ENCODE data around the gene MACROD2. TPM values are rescaled to one million over a fixed set of nuclear protein-coding genes. Genes with fewer than 3 reads are reported as not detected.
"Not testable (repeated sequence)": the region's sequence is repeated elsewhere in the genome, so short reads cannot be mapped to it uniquely, and the experiment has no call there.

The MACROD2 gene
- total RNA-seq, 1 experiment from 2014 or later: not detected

DNA sequence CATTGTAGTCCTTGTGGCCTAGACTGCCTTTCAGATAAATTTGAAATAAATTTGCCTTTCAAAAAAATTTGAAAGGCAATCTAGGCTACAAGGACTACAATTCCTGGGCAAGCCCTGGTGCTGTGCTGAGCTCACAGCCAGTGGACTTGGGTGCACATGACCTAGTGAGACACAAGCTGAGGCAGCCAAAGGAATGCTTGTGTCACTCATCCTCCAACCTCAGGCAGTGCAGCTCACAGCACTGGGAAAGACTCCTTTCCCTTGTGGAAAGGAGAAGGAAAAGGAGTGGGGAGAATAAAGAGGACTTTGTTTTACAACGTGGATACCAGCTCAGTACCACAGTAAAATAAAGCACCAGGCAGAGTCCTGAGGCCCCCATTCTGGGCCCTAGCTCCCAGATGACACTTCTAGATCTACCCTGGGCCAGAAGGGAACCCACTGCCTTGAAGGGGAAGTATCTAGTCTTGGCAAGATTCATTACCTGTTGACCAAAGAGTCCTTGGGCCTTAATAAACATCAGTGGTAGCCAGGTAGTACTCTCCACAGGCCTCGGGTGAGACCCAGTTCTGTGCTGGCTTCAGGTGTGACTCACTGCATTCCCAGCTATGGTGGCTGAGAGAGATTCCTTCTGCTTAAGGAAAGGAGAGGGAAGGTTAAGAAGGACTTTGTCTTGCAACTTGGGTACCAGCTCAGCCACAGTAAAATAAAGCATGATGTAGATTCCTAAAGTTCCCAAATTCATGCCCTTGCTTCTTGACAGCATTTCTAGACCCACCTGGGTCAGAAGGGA is 1001.8 kb downstream of the MACROD2 start:
- H3K4me1 ChIP-seq (replicated peaks): no peaks in the 10 kb centered on the region
- no peak overlapping the region for H3K4me3 ChIP-seq
- H3K9me3 ChIP-seq (replicated peaks): peaks cover 2% of the 10 kb centered on the region
- H3K27ac ChIP-seq: no peak overlapping the region
- no peak for DNase-seq (ENCODE audit: low read depth in 1 of 2, low spot score in 2 of 2)
- H3K36me3 ChIP-seq: no peaks in the 10 kb centered on the region
- H3K27me3 ChIP-seq (replicated peaks): no peaks in the 10 kb centered on the region

DNA sequence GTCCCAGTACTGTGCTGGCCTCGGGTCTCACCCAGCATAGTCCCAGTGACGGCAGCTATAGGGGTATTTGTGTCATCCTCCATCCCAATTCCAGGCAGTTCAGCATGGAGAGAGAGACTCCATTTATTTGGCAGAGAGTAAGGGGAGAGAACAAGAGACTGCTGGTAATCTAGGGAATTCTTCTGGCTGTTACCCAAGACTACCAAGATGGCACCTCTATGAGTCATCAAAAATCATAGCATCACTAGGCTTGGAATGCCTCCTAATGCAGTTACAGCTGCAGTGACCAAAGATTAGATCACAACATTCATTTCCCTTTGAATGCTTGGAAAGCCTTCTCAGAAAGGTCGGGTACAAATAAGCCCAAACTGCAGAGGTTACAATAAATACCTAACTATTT is 1002.5 kb downstream of the MACROD2 start:
- H3K36me3 ChIP-seq: no peaks in the 10 kb centered on the region
- no peaks in the 10 kb centered on the region for H3K4me1 ChIP-seq (replicated peaks)
- no peak overlapping the region for H3K27ac ChIP-seq
- DNase-seq (ENCODE audit: low read depth in 1 of 2, low spot score in 2 of 2): no peak
- no peak overlapping the region for H3K4me3 ChIP-seq
- peaks cover 2% of the 10 kb centered on the region for H3K9me3 ChIP-seq (replicated peaks)
- H3K27me3 ChIP-seq (replicated peaks): no peaks in the 10 kb centered on the region

DNA sequence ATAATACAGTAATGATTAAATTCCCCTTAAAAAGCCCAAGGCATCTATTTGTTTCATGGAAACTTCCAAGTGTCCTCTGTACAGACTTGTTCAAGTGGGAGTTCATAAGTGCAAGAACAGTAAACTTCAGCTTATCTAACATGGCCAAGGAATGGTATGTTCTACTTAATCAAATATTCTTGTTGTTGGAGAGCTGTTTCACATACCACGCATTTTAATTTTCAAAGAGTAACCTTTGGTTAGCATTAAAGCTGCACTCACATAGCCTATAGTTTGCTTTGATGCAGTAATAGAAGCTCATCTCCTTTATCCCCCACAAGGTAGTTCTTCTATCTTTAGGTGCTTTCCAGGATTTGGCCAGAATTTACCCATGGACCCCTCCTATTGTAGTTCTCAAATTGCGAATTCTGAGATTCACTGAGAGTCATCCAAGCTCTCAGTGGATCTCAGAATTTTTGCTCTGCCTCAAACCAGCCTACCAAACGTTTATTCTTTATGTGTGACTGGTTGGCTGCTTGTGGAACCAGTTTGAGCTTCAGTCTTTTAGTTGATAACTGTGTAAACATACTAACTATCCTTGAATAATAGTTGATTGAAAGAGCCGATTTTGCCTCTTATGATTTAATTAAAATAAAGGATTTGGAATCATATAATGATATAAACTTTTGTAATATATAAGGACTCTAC is 1010.1 kb downstream of the MACROD2 start:
- Histone ChIP-seq H3K27me3 (replicated peaks) (no peaks in the 10 kb centered on the region), H3K4me3 (no peak overlapping the region), H3K27ac (no peak overlapping the region), H3K4me1 (replicated peaks) (no peaks in the 10 kb centered on the region), H3K36me3 (no peaks in the 10 kb centered on the region), H3K9me3 (replicated peaks) (no peaks in the 10 kb centered on the region; the same call in 1 of the 2 replicates)
- DNase-seq (ENCODE audit: low read depth in 1 of 2, low spot score in 2 of 2): no peak

DNA sequence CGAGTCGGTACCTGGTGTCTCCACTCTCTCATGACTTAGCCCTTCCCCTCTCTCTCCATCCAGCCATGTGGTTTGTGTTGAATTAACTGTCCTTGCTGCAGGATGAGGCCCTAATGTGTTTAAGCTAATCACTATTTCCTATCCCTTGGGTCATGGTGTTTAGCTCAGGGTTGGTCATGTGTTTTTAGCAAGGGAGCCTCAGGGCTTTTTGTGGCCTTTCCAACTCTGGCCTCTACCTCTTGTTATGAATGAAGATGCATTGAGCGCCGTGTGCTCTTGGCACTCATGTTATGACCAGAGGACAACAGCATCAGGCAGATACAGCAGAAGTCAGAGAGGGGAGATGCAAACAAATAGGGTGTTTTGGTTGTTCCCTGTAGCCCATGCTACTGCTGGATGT is 1016.3 kb downstream of the MACROD2 start:
- H3K36me3 ChIP-seq: no peaks in the 10 kb centered on the region
- H3K4me3 ChIP-seq: no peak overlapping the region
- H3K27ac ChIP-seq: no peak overlapping the region
- DNase-seq (ENCODE audit: low read depth in 1 of 2, low spot score in 2 of 2): no peak
- peaks cover 3% of the 10 kb centered on the region; the same call in 1 of the 2 replicates for H3K9me3 ChIP-seq (replicated peaks)
- H3K27me3 ChIP-seq (replicated peaks): no peaks in the 10 kb centered on the region
- no peaks in the 10 kb centered on the region for H3K4me1 ChIP-seq (replicated peaks)

DNA sequence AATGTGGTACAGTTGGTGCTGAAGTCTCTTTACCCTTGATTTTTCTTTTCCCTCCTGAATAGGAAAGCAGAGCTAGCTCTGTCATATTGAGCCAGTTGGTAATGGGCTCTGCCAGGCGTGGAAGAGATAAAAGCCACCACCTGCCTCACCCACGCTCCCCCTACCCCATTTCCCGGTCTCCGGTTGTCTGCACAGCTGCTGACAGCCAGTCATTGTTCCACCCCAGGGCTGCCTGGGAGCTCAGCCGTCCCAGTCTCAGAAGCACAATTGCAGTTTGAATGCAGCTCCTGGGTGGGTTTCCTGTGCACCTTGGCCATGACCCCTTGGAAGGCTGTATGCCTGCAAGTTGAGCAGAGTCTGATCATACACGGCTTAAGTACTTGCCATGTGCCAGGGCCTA is 1017.2 kb downstream of the MACROD2 start:
- Histone ChIP-seq H3K4me3 (no peak overlapping the region), H3K9me3 (replicated peaks) (peaks cover 3% of the 10 kb centered on the region; the same call in 1 of the 2 replicates), H3K27ac (no peak overlapping the region), H3K27me3 (replicated peaks) (no peaks in the 10 kb centered on the region), H3K36me3 (no peaks in the 10 kb centered on the region), H3K4me1 (replicated peaks) (no peaks in the 10 kb centered on the region)
- no peak for DNase-seq (ENCODE audit: low read depth in 1 of 2, low spot score in 2 of 2)

DNA sequence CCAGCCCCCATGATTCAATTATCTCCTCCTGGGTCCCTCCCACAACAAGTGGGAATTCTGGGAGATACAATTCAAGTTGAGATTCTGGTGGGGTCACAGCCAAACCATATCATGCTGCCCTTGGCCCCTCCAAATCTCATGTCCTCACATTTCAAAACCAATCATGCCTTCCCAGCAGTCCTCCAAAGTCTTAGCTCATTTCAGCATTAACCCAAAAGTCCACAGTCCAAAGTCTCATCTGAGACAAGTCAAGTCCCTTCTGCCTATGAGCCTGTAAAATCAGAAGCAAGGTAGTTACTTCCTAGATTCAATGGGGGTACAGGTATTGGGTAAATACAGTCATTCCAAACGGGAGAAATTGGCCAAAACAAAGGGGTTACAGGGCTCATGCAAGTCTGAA is 1021.6 kb downstream of the MACROD2 start:
- not testable (repeated sequence) for H3K36me3 ChIP-seq; DNase-seq (ENCODE audit: low read depth in 1 of 2, low spot score in 2 of 2); H3K9me3 ChIP-seq (replicated peaks); H3K4me1 ChIP-seq (replicated peaks); H3K27me3 ChIP-seq (replicated peaks); H3K4me3 ChIP-seq; H3K27ac ChIP-seq

DNA sequence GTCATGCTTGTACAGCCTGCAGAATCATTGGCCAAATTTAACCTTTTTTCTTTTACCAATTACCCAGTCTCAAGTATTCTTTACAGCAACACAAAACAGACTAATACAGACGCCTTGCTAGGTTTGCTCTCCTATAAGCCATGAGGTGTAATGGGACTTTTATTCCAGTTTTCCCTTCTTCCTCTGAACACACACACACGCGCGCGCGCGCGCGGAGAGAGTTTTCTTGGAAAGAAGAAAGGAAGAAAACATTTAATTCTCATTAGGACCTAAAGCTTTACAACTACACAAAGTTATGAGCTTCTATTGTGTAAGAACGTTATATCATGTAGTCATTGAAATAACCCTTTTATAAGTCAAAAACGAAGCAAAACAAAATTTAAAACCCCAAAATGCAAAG is 1023.6 kb downstream of the MACROD2 start:
- no peaks in the 10 kb centered on the region for H3K4me1 ChIP-seq (replicated peaks)
- no peaks in the 10 kb centered on the region for H3K36me3 ChIP-seq
- no peak overlapping the region for H3K27ac ChIP-seq
- no peaks in the 10 kb centered on the region for H3K9me3 ChIP-seq (replicated peaks)
- no peak overlapping the region for H3K4me3 ChIP-seq
- DNase-seq (ENCODE audit: low read depth in 1 of 2, low spot score in 2 of 2): no peak
- no peaks in the 10 kb centered on the region for H3K27me3 ChIP-seq (replicated peaks)

DNA sequence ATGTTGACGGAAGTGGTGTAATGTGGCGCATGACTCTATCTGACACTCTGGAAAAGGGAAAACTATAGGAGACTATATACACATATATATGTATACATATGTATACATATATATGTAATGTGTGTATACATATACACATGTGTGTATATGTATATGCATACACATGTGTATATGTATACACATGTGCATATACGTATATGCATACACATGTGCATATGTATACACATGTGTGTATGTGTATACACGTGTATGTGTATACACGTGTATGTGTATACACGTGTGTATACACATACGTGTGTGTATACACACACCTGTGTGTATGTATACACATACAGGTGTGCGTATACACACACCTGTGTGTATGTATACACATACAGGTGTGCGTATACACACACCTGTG is 1025.5 kb downstream of the MACROD2 start:
- H3K4me1 ChIP-seq (replicated peaks): no peaks in the 10 kb centered on the region

GRCh38 chr20:15022921-15023320 is 1027.6 kb downstream of the MACROD2 start:
- H3K9me3 ChIP-seq (replicated peaks): no peaks in the 10 kb centered on the region
- no peaks in the 10 kb centered on the region for H3K4me1 ChIP-seq (replicated peaks)
- H3K27me3 ChIP-seq (replicated peaks): no peaks in the 10 kb centered on the region
- DNase-seq (ENCODE audit: low read depth in 1 of 2, low spot score in 2 of 2): no peak
- H3K27ac ChIP-seq: no peak overlapping the region
- H3K4me3 ChIP-seq: no peak overlapping the region
- no peaks in the 10 kb centered on the region for H3K36me3 ChIP-seq

More for the DNA sequence above, 1025.5 kb downstream of the MACROD2 start:
- Histone ChIP-seq H3K27me3 (replicated peaks) (no peaks in the 10 kb centered on the region), H3K4me3 (no peak overlapping the region), H3K27ac (no peak overlapping the region), H3K9me3 (replicated peaks) (no peaks in the 10 kb centered on the region), H3K36me3 (no peaks in the 10 kb centered on the region)
- no peak for DNase-seq (ENCODE audit: low read depth in 1 of 2, low spot score in 2 of 2)

DNA sequence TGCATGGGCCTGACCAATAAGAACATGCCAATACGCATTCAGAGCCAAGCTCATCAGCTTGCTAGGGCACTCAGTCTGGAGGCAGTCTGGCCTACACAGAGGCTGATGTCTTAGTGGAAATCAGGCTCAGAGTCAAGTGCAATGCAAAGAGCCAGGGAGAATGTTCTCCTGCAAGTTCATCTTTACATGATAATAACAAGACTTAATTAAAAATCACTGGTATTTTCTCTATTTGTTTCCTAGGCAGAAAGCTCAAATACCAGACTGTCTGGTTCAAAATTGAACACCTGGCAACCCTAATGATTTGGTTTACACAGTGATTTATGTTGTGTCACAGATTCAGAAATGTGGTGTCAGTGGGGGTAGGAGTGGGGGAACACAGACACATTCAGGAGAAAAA is 1031.4 kb downstream of the MACROD2 start:
- no peak for DNase-seq (ENCODE audit: low read depth in 1 of 2, low spot score in 2 of 2)

GRCh38 chr20:15030826-15031225 is 1035.5 kb downstream of the MACROD2 start:
- H3K36me3 ChIP-seq: no peaks in the 10 kb centered on the region
- no peaks in the 10 kb centered on the region for H3K27me3 ChIP-seq (replicated peaks)
- no peak overlapping the region for H3K4me3 ChIP-seq
- no peak for DNase-seq (ENCODE audit: low read depth in 1 of 2, low spot score in 2 of 2)
- peaks cover 8% of the 10 kb centered on the region for H3K9me3 ChIP-seq (replicated peaks)
- H3K4me1 ChIP-seq (replicated peaks): no peaks in the 10 kb centered on the region
- H3K27ac ChIP-seq: no peak overlapping the region

More for the DNA sequence above, 1031.4 kb downstream of the MACROD2 start:
- H3K27me3 ChIP-seq (replicated peaks): no peaks in the 10 kb centered on the region
- no peak overlapping the region for H3K4me3 ChIP-seq
- no peaks in the 10 kb centered on the region for H3K36me3 ChIP-seq
- peaks cover 4% of the 10 kb centered on the region for H3K9me3 ChIP-seq (replicated peaks)
- H3K4me1 ChIP-seq (replicated peaks): no peaks in the 10 kb centered on the region
- no peak overlapping the region for H3K27ac ChIP-seq

- Histone ChIP-seq H3K9me3 (replicated peaks) (peaks cover 8% of the 10 kb centered on the region), H3K27ac (no peak overlapping the region)
- DNase-seq (ENCODE audit: low read depth in 1 of 2, low spot score in 2 of 2): no peak
These were observed 1036.4 kb downstream of the MACROD2 start for GRCh38 chr20:15031546-15032351.

DNA sequence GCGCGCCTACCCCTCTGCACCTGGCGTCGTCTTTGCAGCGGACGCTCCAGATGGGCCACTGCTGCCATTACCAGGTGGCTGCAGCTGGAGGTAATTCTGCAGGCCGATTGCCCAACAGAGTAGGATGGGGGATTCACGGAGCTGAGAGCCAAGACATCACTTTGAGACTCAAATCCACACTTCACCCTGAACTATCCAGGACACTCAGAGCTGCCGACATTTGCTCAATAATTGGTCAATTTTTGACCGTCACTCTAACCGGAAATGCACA is 1037.0 kb downstream of the MACROD2 start:
- Histone ChIP-seq H3K36me3 (no peaks in the 10 kb centered on the region), H3K27me3 (replicated peaks) (no peaks in the 10 kb centered on the region), H3K4me3 (no peak overlapping the region), H3K4me1 (replicated peaks) (no peaks in the 10 kb centered on the region), H3K27ac (no peak overlapping the region), H3K9me3 (replicated peaks) (peaks cover 8% of the 10 kb centered on the region)
- no peak for DNase-seq (ENCODE audit: low read depth in 1 of 2, low spot score in 2 of 2)

More at GRCh38 chr20:15031546-15032351, 1036.4 kb downstream of the MACROD2 start:
- Histone ChIP-seq H3K36me3 (no peaks in the 10 kb centered on the region), H3K27me3 (replicated peaks) (no peaks in the 10 kb centered on the region), H3K4me3 (no peak overlapping the region), H3K4me1 (replicated peaks) (no peaks in the 10 kb centered on the region)

GRCh38 chr20:15033269-15033668 is 1038.0 kb downstream of the MACROD2 start:
- Histone ChIP-seq H3K27ac (no peak overlapping the region), H3K27me3 (replicated peaks) (no peaks in the 10 kb centered on the region), H3K36me3 (no peaks in the 10 kb centered on the region), H3K9me3 (replicated peaks) (peaks cover 8% of the 10 kb centered on the region), H3K4me1 (replicated peaks) (no peaks in the 10 kb centered on the region), H3K4me3 (no peak overlapping the region)
- DNase-seq (ENCODE audit: low read depth in 1 of 2, low spot score in 2 of 2): no peak
